ENCODE results near the gene SEPTIN8. TPM values are rescaled to one million over a fixed set of nuclear protein-coding genes. Genes with fewer than 3 reads are reported as not detected.

Gene SEPTIN8
- total RNA-seq, 1 donor from 2014 or later: 68.6 TPM

DNA sequence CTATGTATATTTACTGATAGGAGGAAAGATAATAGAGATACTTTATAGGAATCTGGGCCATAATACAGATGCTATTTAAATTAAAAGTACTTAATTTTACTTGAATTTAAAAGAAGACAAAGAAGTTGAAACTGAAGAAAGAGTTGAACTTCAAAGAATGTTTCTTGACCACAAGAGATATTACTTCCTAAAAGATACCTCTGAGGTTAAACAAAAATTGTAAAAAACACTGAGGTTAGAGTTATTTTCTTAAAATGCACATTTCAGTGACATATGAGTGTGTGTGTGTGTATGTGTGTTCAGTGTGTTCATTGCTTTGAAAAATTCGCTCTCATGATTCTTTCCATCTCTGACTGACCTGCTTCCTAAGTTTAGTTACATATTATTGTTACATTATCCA, 3.5 kb upstream of the SEPTIN8 start:
- H3K36me3 ChIP-seq (ENCODE audit: control insufficient read depth, insufficient read depth, low read length): no peaks in the 10 kb centered on the region

DNA sequence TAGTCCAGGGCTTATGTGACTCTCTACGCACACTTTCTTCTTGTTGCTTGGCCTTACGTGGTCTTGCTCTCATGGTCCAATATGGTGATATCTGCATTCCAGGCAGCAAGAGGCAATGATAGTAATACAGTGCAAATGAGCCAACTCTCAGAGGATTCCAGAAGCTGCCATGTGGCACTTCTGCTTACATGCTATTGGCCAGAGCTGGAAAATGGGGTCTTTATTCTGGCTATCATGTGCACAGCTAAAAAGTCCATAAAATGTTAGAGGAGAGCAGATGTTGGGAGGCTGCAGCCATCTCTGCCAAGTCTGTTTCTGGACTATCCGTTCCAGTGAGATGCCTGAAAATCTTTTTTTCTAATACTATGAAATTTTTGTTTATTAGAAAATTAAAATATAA, 2.9 kb upstream of the SEPTIN8 start:
- DNase-seq (ENCODE audit: low read depth): no peak
- no peaks in the 10 kb centered on the region for H3K27me3 ChIP-seq (ENCODE audit: control insufficient read depth, insufficient read depth, low read length)
- H3K4me3 ChIP-seq (ENCODE audit: low read depth, low read length): no peak overlapping the region
- no peaks in the 10 kb centered on the region for H3K36me3 ChIP-seq (ENCODE audit: control insufficient read depth, insufficient read depth, low read length)
- TF ChIP-seq CTCF (IDR thresholded peaks at IDR 0.05; ENCODE audit: insufficient read depth, low read length, poor library complexity, severe bottlenecking): no peak

More for the DNA sequence above, 3.5 kb upstream of the SEPTIN8 start:
- DNase-seq (ENCODE audit: low read depth): no peak
- TF ChIP-seq CTCF (IDR thresholded peaks at IDR 0.05; ENCODE audit: insufficient read depth, low read length, poor library complexity, severe bottlenecking): no peak
- Histone ChIP-seq H3K27me3 (ENCODE audit: control insufficient read depth, insufficient read depth, low read length) (no peaks in the 10 kb centered on the region), H3K4me3 (ENCODE audit: low read depth, low read length) (no peak overlapping the region)

GRCh38 chr5:132778856-132779255, 1.8 kb upstream of the SEPTIN8 start:
- Histone ChIP-seq H3K4me3 (ENCODE audit: low read depth, low read length) (no peak overlapping the region), H3K27me3 (ENCODE audit: control insufficient read depth, insufficient read depth, low read length) (no peaks in the 10 kb centered on the region), H3K36me3 (ENCODE audit: control insufficient read depth, insufficient read depth, low read length) (no peaks in the 10 kb centered on the region)
- no peak for DNase-seq (ENCODE audit: low read depth)
- TF ChIP-seq CTCF (IDR thresholded peaks at IDR 0.05; ENCODE audit: insufficient read depth, low read length, poor library complexity, severe bottlenecking): no peak

DNA sequence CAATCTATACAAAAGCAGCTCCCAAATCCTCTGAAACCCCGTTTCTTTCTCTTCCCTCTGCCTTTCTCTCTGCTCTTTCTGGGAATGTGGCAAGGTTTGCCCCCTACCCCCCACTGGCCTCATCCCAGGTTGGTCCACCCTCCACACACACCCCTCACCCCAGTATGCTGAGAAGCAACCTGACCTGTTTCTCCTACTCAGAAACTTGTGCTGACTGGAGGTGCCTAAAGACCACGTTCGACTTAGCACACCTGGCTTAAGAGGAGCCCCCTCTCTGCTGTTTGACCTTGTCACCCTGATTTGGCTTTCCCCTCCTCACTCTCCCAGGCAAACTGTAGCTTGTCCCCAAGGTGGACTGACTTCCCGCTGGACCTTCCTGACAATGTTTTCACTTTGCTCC, 1.1 kb upstream of the SEPTIN8 start:
- TF ChIP-seq CTCF (IDR thresholded peaks at IDR 0.05; ENCODE audit: insufficient read depth, low read length, poor library complexity, severe bottlenecking): no peak
- DNase-seq (ENCODE audit: low read depth): no peak
- H3K4me3 ChIP-seq (ENCODE audit: low read depth, low read length): peak overlapping the region; percentile 85
- H3K36me3 ChIP-seq (ENCODE audit: control insufficient read depth, insufficient read depth, low read length): no peaks in the 10 kb centered on the region
- no peaks in the 10 kb centered on the region for H3K27me3 ChIP-seq (ENCODE audit: control insufficient read depth, insufficient read depth, low read length)

DNA sequence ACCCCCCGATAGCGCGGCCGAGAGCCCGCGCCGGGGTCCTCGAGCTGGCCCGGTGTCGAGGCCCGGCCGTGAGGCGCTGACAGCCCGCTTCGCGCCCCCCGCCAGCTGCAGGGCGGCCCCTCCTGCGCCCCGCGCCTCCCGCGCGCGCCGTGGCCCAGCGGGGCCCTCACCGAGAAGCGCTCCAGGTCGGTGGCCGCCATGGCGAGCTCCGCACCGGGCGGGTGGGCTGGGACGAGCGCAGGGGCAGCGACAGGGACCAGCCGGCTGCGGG, 166 bp downstream of the SEPTIN8 start:
- no peak for DNase-seq (ENCODE audit: low read depth)
- Histone ChIP-seq H3K27me3 (ENCODE audit: control insufficient read depth, insufficient read depth, low read length) (no peaks in the 10 kb centered on the region), H3K4me3 (ENCODE audit: low read depth, low read length) (peak overlapping the region; percentile 85), H3K36me3 (ENCODE audit: control insufficient read depth, insufficient read depth, low read length) (no peaks in the 10 kb centered on the region)
- no peak for TF ChIP-seq CTCF (IDR thresholded peaks at IDR 0.05; ENCODE audit: insufficient read depth, low read length, poor library complexity, severe bottlenecking)

DNA sequence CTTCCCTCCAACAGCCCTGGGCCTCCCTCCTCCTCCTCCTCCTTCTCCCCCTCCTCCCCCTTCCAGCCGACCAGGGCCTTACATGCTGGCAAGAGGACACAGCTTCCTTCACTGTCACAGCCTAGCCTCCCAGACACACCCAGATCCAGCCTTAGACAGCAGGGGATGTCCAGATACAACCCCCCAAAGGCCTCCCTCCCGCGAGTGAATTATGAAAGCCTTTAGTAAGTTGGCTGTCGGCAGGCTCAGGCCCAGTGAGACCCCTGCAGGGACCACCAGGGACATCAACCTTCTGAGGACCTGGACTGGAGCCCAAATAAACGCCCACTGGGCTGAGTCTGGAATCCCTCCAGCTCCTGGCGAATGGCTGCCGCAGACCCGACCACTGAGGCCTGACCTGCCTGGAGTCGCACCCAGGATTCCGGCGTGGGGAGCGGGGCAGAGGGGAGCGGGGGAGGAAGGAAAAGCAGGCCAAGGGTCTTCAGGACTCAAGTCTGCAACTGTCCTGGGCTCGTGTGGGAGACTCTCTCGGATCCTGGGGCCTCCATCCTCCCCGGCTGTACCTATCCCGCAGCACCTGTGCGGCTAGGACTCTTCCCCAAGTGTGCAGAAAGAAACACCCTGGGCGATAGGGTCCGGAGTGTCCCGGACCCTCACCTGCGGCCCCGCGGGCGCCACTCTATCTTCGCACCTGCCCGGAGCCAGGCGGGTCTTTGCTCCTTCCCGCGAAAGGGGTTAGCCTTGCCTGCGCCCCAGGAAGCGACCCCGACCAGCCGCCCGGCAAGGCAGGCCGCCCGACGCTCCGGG, 705 bp downstream of the SEPTIN8 start:
- Histone ChIP-seq H3K4me3 (ENCODE audit: low read depth, low read length) (peak overlapping the region; percentile 85), H3K27me3 (ENCODE audit: control insufficient read depth, insufficient read depth, low read length) (no peaks in the 10 kb centered on the region), H3K36me3 (ENCODE audit: control insufficient read depth, insufficient read depth, low read length) (no peaks in the 10 kb centered on the region)
- TF ChIP-seq CTCF (IDR thresholded peaks at IDR 0.05; ENCODE audit: insufficient read depth, low read length, poor library complexity, severe bottlenecking): no peak
- DNase-seq (ENCODE audit: low read depth): no peak

All from kidney epithelial cell (primary cell).